ENCODE data around the gene GRK6.

Gene GRK6

DNA sequence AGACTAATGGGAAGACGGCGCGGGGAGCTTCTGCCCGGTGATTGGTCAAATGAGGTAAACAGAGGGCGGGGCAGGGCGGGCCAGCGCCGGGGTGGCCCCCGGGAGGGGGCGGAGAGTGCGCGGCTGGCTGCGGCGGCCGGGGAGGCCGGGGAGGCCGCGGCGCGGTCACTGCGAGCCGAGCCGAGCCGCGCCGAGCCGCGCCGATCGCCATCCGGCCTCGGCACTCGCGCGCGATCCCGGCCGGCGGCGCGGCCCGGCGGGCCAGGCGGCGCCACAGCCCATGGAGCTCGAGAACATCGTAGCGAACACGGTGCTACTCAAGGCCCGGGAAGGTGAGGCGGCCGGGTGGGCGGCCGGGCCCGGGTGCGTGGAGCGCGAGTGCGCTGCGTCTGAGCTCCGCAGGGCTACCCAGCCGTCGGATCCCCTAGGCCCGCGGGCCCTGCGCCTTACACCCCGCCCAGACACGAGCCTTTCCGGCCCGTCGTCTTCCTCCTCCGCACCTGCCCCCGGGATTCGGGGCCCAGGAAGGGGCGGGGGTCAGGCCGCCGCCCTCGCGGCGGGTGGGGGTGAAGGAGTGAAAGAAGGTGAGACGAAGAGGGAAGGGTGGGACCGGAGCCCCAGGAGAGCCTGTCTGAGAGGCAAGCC lies at the start of gene GRK6:
GRK6 (plus strand) TSS at position 111 of the 645 bp plus-strand sequence; CDS start at position 281, 170 bp downstream.
- DNase-seq, result peak; percentile 30

DNA sequence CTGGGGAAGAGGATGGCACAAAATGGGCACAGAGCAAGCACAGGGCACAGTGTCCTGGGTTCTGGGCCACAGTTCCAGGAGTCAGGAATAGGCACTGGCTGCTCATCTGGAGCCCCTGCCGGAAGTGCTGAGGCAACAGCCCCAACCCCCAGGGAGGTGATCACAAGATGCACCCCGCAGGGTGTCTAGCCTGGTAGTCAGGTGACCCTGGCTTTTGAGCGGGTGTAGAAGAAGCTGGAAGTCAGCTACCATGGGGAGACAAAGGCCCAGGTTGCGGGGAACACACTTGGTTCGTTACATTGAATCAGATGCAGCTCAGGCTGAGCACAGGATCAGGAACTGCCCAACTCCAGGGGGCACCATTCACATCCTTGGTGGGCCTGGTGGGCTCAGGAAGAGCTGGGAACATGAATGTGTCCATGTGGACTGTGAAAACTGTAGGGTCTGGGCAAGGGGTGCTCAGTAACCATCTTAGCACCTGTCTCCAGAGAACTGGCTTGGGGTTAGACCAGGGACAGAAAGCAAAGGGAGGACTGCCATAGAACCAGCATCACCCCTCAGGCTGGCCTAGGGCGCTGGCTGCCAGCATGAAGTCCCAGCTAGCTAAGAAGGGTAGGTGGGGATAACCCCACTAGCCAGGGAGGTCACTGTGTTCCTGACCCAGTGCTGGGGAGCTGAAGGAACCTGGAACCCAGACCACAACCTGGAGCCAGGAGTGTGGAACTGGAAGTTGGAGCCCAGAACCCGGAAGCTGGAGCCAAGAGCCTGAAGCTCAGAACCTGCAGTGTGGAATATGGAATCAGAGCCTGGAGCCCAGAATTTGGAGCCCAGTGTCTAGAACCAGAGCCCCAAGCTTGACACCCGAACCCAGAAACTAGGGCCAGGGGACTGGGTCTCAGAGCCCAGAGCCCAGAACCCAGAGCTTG lies 48.4 kb upstream of the GRK6 start:
- DNase-seq, result no peak

DNA sequence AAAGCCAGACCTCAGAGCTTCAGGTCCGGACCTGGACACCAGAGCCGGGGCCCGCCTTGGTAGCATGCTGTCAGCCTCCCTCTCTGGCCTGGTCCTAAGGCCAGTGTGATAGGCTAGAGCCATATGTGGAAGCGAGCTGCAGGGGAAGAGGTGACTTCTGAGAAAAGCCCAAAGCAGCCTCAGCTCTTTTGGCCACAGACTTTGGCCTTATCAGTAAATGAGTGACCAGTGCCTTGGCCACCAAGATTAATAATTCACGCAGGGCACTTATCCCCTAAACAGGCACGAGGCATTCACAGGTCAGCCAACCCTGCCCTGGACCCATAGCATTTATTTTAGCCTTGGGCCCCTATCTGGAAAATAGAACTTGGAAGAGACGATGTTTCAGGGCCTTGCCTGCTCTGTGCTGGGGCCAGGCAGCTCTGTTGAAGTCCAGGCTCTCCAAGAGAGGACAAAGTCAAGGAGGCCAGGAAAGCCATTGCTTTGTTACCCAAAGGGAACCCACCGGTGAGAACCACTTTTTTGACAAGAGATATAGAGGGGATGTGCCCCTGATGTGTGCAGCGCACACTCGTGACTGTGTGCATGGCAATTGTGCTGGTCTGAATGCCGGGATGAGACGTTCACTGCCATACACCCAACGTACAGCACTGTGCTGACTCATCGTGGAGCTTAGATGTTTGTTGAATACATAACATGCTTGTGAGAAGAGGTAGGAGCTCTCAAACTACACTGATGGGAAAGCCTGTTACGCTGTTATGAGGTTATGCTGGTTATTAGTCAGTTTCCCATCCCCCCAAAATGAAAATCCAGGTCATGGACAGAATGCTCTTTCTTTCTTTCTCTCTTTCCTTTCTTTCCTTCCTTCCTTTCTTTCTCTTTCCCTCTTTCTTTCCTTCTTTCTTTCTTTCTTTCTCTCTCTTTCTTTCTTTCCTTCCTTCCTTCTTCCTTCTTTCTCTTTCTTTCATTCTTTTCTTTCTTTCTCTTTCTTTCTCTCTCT lies 47.3 kb upstream of the GRK6 start:
- no peak for DNase-seq

DNA sequence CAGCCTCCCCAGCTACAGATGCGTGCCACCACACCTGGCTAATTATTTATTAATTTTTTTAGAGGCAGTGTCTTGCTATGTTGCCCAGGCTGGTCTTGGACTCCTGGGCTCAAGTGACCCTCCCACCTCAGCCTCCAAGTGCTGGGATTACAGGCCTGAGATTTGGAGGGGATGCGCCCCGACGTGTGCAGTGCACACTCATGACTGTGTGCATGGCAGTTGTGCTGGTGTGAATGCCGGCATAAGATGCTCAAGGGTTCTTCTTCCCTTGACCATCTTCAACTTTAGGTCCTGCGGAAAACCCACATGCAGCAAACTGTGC lies 45.7 kb upstream of the GRK6 start:
- no peak for DNase-seq

DNA sequence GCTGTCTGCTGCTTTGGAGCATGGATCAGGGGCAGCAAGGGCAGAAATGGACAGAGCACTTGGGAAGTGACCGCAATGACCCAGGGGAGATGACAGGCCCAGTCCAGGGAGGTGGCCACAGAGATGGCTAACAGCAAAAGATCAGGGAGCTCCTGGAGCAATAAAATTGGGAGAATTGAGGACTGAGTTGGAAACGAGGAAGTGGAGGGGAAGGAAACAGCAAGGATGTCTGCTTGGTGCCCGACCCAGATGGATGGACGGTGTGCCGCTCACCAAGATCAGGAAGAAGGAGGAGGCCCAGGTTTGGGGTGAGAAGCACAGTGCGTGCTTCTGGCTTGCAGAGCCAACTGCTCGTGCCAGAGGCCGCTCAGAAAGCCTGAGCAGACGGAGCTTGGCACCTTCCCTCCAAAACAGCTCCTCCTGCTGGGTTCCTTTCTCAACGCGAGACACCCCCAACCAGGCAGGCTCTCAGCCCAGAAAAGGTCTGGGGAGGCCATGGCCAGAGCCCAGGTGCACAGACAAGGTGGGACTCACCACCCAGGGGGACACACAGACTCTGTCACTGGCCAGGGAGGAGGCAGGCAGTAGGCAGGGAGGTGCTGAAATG lies 44.0 kb upstream of the GRK6 start:
- no peak for DNase-seq

DNA sequence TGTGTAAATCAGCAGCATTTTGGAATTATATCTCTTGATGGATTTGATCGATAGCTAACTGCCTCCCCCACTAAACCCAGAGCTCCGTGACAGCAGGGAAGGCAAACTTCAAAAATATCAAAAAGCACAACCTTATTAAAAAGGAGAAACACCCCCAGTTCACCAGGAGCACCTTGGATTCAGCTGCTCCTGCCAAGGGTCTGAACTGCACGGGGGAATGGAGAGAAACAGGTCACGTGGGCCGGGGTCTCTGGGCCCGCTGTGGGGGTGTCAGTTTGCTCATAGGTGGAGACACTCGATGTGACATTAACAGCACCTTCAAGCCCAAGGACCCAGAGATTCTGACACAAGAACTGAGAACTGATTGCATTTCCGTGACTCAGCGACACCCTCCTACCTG lies 43.3 kb upstream of the GRK6 start:
- no peak for DNase-seq

DNA sequence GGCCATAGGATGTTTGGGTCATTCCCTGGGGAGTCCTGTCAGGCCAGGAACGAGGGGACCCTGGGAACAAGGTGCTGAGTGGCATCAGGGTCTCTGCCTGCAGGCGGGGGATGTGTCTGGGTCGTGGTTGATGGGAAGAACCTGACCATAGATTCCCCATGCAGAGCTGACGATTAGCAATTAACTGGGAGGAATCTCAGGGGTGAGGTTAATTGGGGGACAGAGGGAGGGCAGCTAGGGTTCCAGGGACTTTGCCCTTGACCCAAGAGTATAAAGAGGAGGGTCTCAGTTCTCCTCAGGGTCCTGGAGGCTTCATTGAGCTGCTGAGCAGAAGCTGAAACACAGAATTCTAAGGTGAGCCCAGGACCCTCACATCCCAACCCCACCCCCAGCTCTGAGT lies 42.3 kb upstream of the GRK6 start, which contains the start of gene SLC34A1:
SLC34A1 (plus strand) TSS at position 301 of the 400 bp plus-strand sequence. CDS start 1,308 bp downstream, outside the sequence.
- no peak for DNase-seq

DNA sequence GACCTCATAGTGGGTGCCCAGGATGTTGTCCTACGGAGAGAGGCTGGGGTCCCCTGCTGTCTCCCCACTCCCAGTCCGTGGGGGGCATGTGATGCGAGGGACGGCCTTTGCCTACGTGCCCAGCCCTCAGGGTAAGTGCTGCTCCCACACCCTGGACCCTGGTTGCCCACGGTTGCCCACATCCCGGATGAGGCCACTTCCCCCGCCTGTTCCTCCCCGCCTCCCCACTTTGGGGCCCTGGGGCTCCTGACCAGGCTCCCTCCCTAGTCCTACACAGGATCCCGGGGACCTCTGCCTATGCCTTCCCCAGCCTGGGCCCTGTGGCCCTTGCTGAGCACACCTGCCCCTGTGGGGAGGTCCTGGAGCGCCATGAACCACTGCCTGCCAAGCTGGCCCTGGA lies 40.8 kb upstream of the GRK6 start:
- DNase-seq, result no peak

DNA sequence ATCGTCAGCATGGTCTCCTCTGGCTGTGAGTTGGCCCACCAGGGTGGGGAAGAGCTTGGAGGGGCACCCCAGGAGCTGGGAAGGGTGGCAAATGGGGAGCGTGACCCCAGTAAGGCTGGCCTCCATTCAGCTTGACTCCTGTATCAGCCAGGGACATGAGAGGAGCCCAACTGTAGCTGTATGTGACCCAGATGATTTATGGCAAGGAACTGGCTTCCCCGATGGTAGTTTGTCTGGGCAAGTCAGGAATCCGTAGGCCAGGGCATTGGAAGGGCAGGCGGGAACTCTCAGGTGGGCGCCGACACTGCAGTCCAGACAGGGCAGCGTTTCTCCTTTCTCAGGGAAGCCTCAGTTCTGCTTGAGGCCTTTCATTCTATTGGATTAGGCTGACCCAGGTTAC lies 39.9 kb upstream of the GRK6 start:
- no peak for DNase-seq

DNA sequence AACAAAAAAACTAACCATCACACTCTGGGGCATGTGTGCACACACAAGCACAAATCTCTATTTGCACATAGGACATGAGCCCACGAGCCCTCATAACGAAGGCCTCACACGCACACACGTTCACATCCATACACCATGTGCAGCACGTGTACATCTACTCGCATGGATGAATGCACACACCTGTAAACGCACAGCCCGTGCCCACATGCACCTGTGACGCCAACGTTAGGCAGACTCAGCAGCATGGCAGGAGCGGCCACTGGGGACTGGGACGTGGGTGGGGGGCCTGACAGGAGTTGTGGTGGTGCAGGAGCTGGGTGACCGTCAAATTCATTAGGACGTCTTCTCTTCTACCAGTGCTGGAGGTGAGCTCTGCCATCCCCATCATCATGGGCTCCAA lies 39.1 kb upstream of the GRK6 start:
- no peak for DNase-seq

DNA sequence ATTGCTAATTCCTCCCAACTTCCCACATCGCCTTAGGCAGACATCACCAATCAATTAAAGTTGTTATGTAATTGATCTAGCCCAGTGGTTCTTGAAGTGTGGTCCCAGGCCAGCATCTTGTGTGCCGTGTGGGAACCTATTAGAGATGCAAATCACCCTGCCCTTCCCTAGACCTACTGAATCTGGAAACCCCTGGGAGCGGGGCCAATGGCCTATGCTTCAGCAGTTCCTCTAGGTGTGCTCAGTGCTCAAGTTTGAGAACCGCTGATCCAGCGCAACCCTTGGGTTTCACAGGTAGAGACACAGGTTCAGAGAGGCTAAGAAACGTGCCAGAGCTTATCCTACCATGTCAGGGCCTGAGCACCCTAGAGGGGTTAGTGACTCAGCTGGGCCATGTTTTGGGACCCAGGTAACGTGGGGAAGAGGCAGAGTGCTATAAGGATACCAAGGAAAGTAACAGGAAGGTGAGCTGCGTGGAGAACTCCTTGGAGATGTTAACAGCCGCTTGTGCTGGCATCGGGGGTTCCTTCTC lies 37.9 kb upstream of the GRK6 start:
- no peak for DNase-seq

DNA sequence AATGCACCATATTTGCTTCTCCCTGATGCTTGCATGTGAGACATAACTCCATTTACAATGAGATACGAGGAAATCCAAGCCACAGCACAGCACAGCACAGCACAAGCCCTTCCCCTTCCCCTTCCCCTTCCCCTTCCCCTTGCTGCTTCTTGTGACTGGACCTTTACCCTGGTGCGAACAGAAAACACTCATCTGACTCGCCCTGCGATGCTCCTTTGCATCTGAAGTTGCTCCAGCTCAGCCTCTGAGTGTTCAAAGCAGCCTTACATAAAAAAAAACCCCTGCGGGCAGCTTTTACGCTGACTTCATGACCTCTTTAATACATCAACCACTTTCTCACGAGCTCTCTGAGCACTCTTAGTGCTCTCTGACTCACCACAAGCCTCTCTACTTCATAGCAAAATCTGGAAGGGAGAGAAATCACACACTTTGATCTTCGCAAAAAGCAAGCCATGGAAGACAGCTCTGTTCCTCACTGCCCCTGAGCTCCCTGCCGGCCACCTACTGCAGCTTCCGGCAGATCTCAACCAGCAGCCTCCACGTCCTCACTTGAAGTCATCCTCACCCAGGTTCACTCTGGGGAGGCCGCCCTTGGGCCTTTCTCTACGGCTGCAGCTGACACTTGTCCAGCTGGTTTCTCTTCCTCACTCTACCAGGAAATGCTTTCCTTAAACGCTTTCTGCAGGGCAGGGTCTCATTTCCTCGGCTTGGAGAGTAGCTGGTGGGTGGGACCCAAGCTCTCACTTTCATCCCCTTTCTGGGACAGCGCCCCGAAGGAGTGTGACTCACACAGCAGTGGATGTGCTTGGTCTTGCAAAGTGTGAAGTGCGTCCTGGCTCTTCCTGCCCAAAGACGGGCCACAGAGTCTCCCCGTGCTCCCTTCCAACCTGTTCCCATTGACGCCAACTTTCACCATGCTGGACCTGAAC lies 37.0 kb upstream of the GRK6 start:
- DNase-seq, result peak; percentile 90

DNA sequence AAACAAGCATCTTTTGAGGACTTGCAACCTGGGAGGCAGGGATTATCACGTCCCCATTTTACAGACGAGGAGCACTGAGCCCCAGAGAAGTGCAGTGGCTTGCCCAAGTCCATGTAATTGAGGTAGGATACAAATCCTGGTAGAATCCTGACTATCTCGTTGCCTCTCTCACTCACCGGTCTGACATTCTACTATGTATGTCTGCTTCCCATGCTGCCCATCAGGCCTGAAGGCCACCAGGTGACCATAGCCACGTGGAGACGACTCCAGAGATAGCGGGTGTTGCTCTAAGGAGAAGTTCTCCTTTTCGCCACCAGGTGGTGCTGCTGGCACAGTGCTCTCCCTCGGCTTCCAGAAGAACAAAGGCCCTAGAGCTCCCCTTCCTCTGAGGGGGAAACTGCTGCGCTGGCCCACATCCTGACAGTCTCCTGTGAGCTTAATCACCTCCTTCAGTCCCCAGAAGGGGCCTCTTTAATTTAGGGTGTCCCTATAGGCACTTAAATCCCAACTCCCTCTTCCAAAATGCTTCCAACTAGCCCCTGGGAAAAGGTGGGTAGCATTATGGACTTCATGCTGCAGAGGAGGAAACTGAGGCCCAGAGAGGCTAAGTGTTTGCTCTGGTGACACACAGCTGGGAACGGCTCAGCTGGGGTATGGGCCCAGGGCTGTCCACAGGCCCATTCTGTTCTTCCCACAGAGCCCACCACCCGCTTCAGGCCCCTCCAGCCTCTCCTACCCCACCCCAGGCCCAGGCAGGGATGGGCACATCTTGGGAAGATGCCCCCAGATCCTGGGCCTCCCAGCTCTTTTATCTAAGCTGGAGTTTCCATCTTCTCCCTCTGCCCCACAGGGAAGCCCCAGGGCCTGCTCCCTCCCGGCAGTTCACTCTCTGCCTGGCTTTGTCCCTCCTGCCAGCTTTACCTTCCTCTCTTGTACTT lies 35.8 kb upstream of the GRK6 start:
- peak; percentile 73 for DNase-seq

DNA sequence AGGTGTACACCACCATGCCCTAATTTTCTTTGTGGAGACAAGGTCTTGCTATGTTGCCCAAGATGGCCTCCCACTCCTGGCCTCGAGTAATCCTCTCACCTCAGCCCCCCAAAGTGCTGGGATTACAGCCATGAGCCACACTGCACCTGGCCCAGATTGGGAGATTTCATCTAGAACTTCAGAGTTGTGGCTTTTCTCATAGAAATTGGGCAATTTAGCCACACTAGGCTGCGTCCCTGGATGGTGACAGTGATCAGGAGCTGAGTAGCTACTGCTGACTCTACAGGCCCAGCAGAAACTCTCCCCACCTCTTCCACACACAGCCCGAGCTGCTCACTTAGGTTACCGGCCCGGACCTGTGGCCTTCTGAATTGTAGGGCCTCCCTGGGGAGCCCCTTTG lies 33.7 kb upstream of the GRK6 start:
- DNase-seq, result no peak

DNA sequence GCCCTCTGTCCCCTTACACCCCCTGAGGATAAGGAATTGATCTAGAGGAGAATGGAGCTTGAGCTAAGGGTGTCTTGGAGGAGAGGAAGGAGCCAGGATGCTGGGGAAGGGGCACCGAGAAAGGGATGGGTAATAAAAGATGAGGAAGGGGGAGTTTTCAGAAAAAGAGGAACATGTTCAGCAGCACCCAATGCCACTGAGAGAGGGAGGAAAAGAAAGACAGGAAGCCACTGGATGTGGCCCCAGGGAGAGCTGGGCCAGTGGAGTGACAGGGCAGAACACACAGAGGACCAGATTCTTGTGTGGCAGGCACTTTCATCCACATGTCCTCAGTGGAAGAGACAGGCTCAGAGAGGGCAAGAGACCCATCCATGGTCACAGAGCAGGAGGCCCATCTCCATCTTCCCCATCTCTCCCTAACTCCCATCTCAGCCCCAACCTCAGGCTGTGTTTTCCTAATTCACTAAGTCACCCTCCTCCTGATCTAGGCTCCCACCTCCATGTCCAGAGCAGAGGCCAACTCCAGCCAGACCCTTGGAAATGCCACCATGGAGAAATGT lies 33.2 kb upstream of the GRK6 start:
- DNase-seq, result peak; percentile 15

DNA sequence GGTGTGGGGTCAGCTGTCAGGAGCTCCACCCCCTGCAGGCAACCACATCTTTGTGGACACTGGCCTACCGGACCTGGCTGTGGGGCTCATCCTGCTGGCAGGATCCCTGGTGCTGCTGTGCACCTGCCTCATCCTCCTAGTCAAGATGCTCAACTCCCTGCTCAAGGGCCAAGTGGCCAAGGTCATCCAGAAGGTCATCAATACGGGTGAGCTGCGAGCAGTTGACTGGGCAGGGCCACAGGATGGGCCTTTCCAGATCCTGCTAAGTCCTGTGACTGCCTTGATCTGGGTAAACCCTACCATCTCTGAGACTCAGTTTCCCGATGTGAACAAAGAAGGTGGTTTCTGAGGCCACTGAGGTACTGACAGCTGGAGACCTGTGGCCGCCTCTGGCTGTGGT lies 32.5 kb upstream of the GRK6 start:
- no peak for DNase-seq

DNA sequence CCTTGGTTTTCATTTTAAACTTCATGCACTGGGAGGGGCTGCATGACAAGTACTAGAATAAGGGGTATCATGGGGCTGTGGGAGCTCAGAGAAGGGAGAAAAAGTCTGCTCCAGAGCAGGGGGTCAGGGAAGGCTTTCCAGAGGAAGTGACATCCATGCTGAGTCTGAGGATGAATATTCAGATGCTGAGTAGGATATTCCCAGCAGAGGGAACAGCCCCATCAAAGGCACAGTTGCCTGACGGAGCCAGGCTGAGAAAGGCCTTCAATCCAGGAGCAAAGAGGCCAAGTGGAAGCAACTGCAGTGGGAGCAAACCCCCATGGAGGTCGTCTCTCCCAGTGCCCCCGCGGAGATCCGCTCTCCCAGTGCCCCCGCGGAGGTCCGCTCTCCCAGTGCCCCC lies 30.4 kb upstream of the GRK6 start:
- no peak for DNase-seq

DNA sequence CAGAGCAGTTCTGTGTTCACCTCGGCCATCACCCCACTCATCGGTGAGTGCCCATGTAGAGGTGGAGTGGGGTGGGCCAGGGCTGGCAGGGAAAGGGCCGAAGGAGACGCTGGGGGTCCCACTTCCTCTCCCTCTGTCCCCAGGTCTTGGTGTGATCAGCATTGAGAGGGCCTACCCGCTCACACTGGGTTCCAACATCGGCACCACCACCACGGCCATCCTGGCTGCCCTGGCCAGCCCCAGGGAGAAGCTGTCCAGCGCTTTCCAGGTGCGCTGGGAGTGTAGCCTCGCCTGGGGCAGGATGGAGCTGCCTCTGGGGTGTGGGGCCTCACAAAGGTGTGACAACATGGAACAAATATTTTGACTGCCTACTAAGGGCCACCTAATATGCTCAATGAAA lies 29.7 kb upstream of the GRK6 start:
- no peak for DNase-seq

DNA sequence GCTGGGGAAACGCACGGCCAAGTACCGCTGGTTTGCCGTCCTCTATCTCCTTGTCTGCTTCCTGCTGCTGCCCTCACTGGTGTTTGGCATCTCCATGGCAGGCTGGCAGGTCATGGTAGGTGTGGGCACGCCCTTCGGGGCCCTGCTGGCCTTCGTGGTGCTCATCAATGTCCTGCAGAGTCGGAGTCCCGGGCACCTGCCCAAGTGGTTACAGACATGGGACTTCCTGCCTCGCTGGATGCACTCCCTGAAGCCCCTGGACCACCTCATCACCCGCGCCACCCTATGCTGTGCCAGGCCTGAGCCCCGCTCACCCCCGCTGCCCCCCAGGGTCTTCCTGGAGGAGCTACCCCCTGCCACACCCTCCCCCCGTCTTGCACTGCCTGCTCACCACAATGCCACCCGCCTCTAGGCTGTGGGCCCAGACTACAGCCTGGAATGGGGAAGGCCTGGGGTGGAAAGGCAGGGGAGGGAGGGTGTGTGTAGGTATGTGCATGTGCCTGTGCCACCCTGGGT lies 28.5 kb upstream of the GRK6 start:
- no peak for DNase-seq
